ENCODE results near the gene ZNF134.

GRCh38 chr19:57665261-57665806 lies 51.3 kb downstream of the ZNF134 start:
- TF ChIP-seq, protein P1, sequence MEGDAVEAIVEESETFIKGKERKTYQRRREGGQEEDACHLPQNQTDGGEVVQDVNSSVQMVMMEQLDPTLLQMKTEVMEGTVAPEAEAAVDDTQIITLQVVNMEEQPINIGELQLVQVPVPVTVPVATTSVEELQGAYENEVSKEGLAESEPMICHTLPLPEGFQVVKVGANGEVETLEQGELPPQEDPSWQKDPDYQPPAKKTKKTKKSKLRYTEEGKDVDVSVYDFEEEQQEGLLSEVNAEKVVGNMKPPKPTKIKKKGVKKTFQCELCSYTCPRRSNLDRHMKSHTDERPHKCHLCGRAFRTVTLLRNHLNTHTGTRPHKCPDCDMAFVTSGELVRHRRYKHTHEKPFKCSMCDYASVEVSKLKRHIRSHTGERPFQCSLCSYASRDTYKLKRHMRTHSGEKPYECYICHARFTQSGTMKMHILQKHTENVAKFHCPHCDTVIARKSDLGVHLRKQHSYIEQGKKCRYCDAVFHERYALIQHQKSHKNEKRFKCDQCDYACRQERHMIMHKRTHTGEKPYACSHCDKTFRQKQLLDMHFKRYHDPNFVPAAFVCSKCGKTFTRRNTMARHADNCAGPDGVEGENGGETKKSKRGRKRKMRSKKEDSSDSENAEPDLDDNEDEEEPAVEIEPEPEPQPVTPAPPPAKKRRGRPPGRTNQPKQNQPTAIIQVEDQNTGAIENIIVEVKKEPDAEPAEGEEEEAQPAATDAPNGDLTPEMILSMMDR (tag by site-specific recombination; IDR thresholded peaks at IDR 0.05) = no peak
- TF ChIP-seq YY1 (tag by site-specific recombination; IDR thresholded peaks at IDR 0.05) = no peak
- no peak for TF ChIP-seq ELK4 (IDR thresholded peaks at IDR 0.05; ENCODE audit: borderline replicate concordance, low read depth, low read length)

Measured in HEK293 (cell line).